Keratinocyte (primary cell): Measurements from ENCODE around the gene DRD1. TPM values are rescaled to one million over a fixed set of nuclear protein-coding genes. Genes with fewer than 3 reads are reported as not detected.

Experiments
- DNase-seq: peaks from one replicate; pipeline ENCODE4 v3.0.0-alpha.2; 2011; ENCODE audit warnings: low read depth, missing footprints, low spot score
- FAIRE-seq: peaks from 2 replicates; lab custom pipeline; 2011; peaks lifted over from hg19 to GRCh38; lab: Jason Lieb, UNC
- H2AFZ ChIP-seq: 2 replicates; pipeline ENCODE4 v1.6.0; 2012; ENCODE audit warnings: low read length, control low read depth, inconsistent platforms; ENCODE audit not compliant: control insufficient read depth
- H3K27ac ChIP-seq: 2 replicates; pipeline ENCODE4 v1.5.1; 2011; ENCODE audit warnings: low read length; ENCODE audit not compliant: control insufficient read depth, insufficient read depth
- H3K27me3 ChIP-seq: 3 replicates; pipeline ENCODE4 v1.6.0; 2011; ENCODE audit warnings: low read length; ENCODE audit not compliant: control insufficient read depth, insufficient read depth; ENCODE audit errors: extremely low read depth
- H3K36me3 ChIP-seq, 2 experiments: 2 replicates in 1 of 2; 3 replicates in 1 of 2; pipeline ENCODE4 v1.5.1; 2011; ENCODE audit warnings: low read length in 2 of 2, mild to moderate bottlenecking in 1 of 2; ENCODE audit not compliant: control insufficient read depth in 2 of 2, insufficient read depth in 2 of 2; ENCODE audit errors: extremely low read depth in 1 of 2
- H3K4me1 ChIP-seq: 3 replicates; pipeline ENCODE4 v1.5.1; 2011; ENCODE audit warnings: low read length; ENCODE audit not compliant: control insufficient read depth, insufficient read depth; ENCODE audit errors: extremely low read depth
- H3K4me2 ChIP-seq: 3 replicates; pipeline ENCODE4 v1.6.0; 2011; ENCODE audit warnings: low read depth, low read length; ENCODE audit not compliant: control insufficient read depth, insufficient read depth; ENCODE audit errors: extremely low read depth
- H3K4me3 ChIP-seq, 3 experiments: fragments of 200-600 bp in 1 of 3; sonication (generic) in 1 of 3; 2 replicates in 2 of 3; 3 replicates in 1 of 3; pipeline ENCODE4 v1.5.1; 2011 to 2016; ENCODE audit warnings: low read length in 3 of 3, mild to moderate bottlenecking in 3 of 3, control low read depth in 2 of 3, inconsistent platforms in 1 of 3, low read depth in 1 of 3, mixed read lengths in 1 of 3, mixed run types in 1 of 3, moderate library complexity in 1 of 3; ENCODE audit not compliant: control insufficient read depth in 2 of 3, insufficient read depth in 2 of 3; ENCODE audit errors: extremely low read depth in 1 of 3
- H3K79me2 ChIP-seq: 2 replicates; pipeline ENCODE4 v1.6.0; 2012; ENCODE audit warnings: low read length; ENCODE audit not compliant: control insufficient read depth, insufficient read depth
- H3K9ac ChIP-seq: 3 replicates; pipeline ENCODE4 v1.6.0; 2011; ENCODE audit warnings: low read length; ENCODE audit not compliant: control insufficient read depth, insufficient read depth; ENCODE audit errors: extremely low read depth
- H3K9me1 ChIP-seq: 3 replicates; pipeline ENCODE4 v1.6.0; 2011; ENCODE audit warnings: low read length; ENCODE audit not compliant: control insufficient read depth, insufficient read depth; ENCODE audit errors: extremely low read depth
- H3K9me3 ChIP-seq: 2 replicates; pipeline ENCODE4 v1.5.1; 2012; ENCODE audit warnings: low read depth, low read length; ENCODE audit not compliant: control insufficient read depth
- H4K20me1 ChIP-seq: 3 replicates; pipeline ENCODE4 v1.6.0; 2011; ENCODE audit warnings: low read length; ENCODE audit not compliant: control insufficient read depth, insufficient read depth; ENCODE audit errors: extremely low read depth
- EZH2 ChIP-seq: IDR thresholded peaks from one replicate; pipeline ENCODE4 v1.6.1; 2012; ENCODE audit warnings: inconsistent platforms, mild to moderate bottlenecking, low read length, moderate library complexity
- dilution Hi-C: fragments of 300-500 bp; cut with MboI; formaldehyde crosslinking; loops from one replicate; pipeline ENCODE4 v1.7.0; 2020; ENCODE audit warnings: low sequenced_read_pairs; ENCODE audit not compliant: extremely low pct_ligation_motif_present
- polyA plus RNA-seq, 5 experiments: library from polyadenylated mRNA; depleted of rRNA in 3 of 5; stranded (reverse) in 3 of 5; stranded (forward) in 1 of 5; unstranded in 1 of 5; fragments of >200 nt; gene quantifications; 1 replicate in 1 of 5; 2 replicates in 3 of 5; 3 replicates in 1 of 5; pipeline versions ENCODE4 v1.2.1 to v1.2.3, GENCODE V29; 2011 to 2012; ENCODE audit warnings: missing spikeins in 2 of 5, low read depth in 1 of 5, low replicate concordance in 1 of 5
- TF ChIP-seq, protein P1 (sequence below), 3 experiments: IDR thresholded peaks in 1 of 3; conservative IDR thresholded peaks in 1 of 3; optimal IDR thresholded peaks in 1 of 3; 2 replicates in 2 of 3; 3 replicates in 1 of 3; pipeline versions ENCODE3 to v1.5.1; 2011; ENCODE audit warnings: low read length in 3 of 3, mild to moderate bottlenecking in 3 of 3, moderate library complexity in 2 of 3, control low read depth in 1 of 3, inconsistent platforms in 1 of 3; ENCODE audit not compliant: insufficient read depth in 2 of 3; ENCODE audit errors: extremely low read depth in 1 of 3

The DRD1 gene
- polyA plus RNA-seq, 1 donor (not counting 4 experiments of a cell fraction or from before 2014, with no cell fraction given) = not detected

DNA sequence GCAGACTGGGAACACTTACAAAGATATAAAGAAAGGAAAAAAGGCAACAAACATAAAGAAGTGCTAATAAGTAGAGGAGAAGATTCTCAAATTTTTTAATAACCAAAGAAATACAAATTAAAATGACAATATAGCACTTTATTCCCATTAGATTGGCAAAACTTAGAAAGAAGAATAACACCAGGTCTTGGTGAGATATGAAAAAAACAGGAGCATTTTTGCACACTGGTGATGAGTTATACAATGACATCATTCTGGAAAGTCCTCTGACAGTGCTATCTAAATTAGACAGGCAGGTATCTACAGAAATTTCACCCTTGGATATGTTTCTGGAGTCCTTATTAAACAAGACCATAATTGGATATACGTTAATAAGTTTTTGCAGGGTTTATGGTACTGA, 24.9 kb upstream of the DRD1 start:
- no peaks in the 10 kb centered on the region for H3K9me1 ChIP-seq
- no peaks in the 10 kb centered on the region for H3K9me3 ChIP-seq
- FAIRE-seq (no peak), DNase-seq (no peak)
- H2AFZ ChIP-seq = no peak overlapping the region
- dilution Hi-C loops = no loop called here
- TF ChIP-seq EZH2 = no peak
- TF ChIP-seq, protein P1, sequence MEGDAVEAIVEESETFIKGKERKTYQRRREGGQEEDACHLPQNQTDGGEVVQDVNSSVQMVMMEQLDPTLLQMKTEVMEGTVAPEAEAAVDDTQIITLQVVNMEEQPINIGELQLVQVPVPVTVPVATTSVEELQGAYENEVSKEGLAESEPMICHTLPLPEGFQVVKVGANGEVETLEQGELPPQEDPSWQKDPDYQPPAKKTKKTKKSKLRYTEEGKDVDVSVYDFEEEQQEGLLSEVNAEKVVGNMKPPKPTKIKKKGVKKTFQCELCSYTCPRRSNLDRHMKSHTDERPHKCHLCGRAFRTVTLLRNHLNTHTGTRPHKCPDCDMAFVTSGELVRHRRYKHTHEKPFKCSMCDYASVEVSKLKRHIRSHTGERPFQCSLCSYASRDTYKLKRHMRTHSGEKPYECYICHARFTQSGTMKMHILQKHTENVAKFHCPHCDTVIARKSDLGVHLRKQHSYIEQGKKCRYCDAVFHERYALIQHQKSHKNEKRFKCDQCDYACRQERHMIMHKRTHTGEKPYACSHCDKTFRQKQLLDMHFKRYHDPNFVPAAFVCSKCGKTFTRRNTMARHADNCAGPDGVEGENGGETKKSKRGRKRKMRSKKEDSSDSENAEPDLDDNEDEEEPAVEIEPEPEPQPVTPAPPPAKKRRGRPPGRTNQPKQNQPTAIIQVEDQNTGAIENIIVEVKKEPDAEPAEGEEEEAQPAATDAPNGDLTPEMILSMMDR (optimal IDR thresholded peaks at IDR 0.05 in 1 of 3, IDR thresholded peaks at IDR 0.05 in 1 of 3, conservative IDR thresholded peaks at IDR 0.05 in 1 of 3; ENCODE audit: extremely low read depth in 1 of 3, insufficient read depth in 2 of 3, low read length in 3 of 3) = no peak
- H3K4me1 ChIP-seq = peaks cover 9% of the 10 kb centered on the region
- H3K36me3 ChIP-seq = no peaks in the 10 kb centered on the region
- H4K20me1 ChIP-seq = no peaks in the 10 kb centered on the region
- no peak overlapping the region for H3K9ac ChIP-seq
- H3K79me2 ChIP-seq = no peaks in the 10 kb centered on the region
- H3K4me2 ChIP-seq = no peak overlapping the region
- H3K27ac ChIP-seq = no peak overlapping the region
- H3K4me3 ChIP-seq = no peak overlapping the region
- no peaks in the 10 kb centered on the region for H3K27me3 ChIP-seq

DNA sequence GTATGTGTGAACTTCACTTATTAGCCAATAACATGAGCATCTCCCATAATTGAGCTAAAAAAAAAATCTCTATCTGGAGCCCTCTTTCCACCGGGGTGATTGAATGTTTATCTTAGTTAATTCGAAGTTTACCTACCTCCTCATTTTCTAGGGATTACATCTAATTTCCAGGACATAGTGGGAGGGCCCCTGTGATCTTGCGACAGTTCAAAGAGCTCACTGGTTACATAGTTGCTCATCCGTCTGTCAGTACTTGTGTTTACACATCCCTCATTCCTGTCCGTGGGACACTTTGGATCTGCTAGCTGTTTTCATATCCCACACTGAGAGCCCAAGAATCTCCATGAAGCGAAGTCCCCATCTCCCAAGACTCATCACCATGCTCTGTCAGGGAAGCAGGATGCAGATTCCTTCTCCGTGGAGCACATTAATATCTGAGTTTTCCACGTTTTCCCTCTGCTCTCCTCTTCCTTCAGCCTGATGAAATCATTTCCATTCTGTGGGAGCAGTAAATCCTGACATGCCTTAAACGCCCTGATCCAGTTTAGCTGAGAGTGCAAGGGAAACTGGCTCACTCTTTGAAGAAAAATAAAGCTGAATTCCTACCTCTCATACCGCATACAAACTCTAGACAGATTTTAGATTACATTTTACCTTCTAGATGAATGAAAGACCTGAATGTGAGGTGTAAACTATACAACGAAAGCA, 24.2 kb upstream of the DRD1 start:
- TF ChIP-seq EZH2 = no peak
- TF ChIP-seq, protein P1 (optimal IDR thresholded peaks at IDR 0.05 in 1 of 3, IDR thresholded peaks at IDR 0.05 in 1 of 3, conservative IDR thresholded peaks at IDR 0.05 in 1 of 3; ENCODE audit: extremely low read depth in 1 of 3, insufficient read depth in 2 of 3, low read length in 3 of 3) = no peak
- FAIRE-seq (no peak), DNase-seq (no peak)
- H3K4me3 ChIP-seq = no peak overlapping the region
- no peak overlapping the region for H3K4me2 ChIP-seq
- no peaks in the 10 kb centered on the region for H3K9me1 ChIP-seq
- dilution Hi-C loops = no loop called here
- H3K27me3 ChIP-seq = peaks cover 2% of the 10 kb centered on the region
- no peaks in the 10 kb centered on the region for H3K36me3 ChIP-seq
- no peaks in the 10 kb centered on the region for H4K20me1 ChIP-seq
- H3K4me1 ChIP-seq = peaks cover 9% of the 10 kb centered on the region
- no peaks in the 10 kb centered on the region for H3K79me2 ChIP-seq
- H2AFZ ChIP-seq = peak overlapping the region; percentile 16
- H3K9me3 ChIP-seq = no peaks in the 10 kb centered on the region
- no peak overlapping the region for H3K27ac ChIP-seq
- H3K9ac ChIP-seq = no peak overlapping the region
